NB4 (cell line): ENCODE data around the gene SLC38A10.

ENCODE experiments used
- DNase-seq: peaks from one replicate; pipeline ENCODE4 v3.0.0; 2010; ENCODE audit warnings: low read depth
- H3K4me3 ChIP-seq: one replicate; pipeline ENCODE4 v1.5.1; 2011; ENCODE audit warnings: mild to moderate bottlenecking, low read depth, low read length, moderate library complexity
- MYC ChIP-seq: IDR thresholded peaks from 2 replicates; pipeline ENCODE4 v1.6.1; 2011; ENCODE audit warnings: low read depth, low read length
- POLR2A ChIP-seq: IDR thresholded peaks from 2 replicates; pipeline ENCODE4 v1.6.1; 2011; ENCODE audit warnings: mild to moderate bottlenecking; ENCODE audit not compliant: insufficient read length; ENCODE audit errors: extremely low read depth
- TF ChIP-seq, protein P1 (sequence below): IDR thresholded peaks from one replicate; pipeline ENCODE4 v1.5.1; 2012; ENCODE audit warnings: low read depth, low read length
- TF ChIP-seq, protein P2 (sequence below): IDR thresholded peaks from 2 replicates; pipeline ENCODE4 v1.6.1; 2011; ENCODE audit warnings: low read depth, low read length

The SLC38A10 gene

DNA sequence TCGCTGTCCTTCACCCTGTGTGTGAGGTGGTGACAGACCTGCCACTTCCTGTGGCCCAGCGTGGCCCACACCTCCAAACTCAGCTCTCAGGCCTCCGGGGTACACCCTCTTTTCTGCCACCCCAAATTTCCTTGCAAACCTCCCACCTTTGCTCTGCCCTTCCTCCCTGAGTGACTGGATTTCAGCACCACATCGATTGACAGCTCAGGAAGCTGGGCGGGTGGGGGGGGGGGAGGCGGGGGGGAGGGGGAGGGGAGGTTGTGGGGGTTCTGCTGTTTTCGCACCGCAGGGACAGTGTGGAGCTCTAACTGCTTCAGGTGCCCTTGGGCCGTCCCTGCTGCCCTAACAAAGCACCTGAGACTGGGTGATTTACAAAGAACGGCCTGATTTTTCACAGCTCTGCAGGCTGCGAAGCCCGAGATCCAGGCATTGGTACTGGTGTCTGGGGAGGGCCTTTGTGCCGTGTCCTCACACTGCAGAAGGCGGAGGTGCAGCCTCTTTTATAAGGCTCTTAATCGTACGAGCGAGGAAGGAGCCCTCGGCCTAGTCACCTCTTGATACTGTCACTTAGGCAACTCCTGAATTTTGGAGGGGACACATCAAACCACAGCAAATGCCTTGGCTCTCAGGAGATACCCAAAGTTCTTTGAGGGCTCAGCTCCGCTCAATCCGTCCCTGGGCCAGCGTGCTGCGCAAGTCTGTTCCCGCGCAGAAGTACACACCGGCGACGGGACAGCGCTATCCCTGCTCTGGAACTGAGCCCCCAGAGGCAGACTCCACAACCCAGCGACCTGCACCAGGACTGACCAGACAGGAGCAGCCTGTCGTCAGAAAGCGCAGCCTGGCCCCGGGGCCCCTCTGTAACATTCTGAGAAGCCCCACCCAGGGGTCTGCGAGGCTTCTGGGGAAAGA is 52.4 kb downstream of the SLC38A10 start:
- peak; percentile 18 for DNase-seq
- no peak overlapping the region for H3K4me3 ChIP-seq
- TF ChIP-seq, protein P1, sequence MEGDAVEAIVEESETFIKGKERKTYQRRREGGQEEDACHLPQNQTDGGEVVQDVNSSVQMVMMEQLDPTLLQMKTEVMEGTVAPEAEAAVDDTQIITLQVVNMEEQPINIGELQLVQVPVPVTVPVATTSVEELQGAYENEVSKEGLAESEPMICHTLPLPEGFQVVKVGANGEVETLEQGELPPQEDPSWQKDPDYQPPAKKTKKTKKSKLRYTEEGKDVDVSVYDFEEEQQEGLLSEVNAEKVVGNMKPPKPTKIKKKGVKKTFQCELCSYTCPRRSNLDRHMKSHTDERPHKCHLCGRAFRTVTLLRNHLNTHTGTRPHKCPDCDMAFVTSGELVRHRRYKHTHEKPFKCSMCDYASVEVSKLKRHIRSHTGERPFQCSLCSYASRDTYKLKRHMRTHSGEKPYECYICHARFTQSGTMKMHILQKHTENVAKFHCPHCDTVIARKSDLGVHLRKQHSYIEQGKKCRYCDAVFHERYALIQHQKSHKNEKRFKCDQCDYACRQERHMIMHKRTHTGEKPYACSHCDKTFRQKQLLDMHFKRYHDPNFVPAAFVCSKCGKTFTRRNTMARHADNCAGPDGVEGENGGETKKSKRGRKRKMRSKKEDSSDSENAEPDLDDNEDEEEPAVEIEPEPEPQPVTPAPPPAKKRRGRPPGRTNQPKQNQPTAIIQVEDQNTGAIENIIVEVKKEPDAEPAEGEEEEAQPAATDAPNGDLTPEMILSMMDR = no peak
- TF ChIP-seq POLR2A = no peak
- TF ChIP-seq, protein P2, sequence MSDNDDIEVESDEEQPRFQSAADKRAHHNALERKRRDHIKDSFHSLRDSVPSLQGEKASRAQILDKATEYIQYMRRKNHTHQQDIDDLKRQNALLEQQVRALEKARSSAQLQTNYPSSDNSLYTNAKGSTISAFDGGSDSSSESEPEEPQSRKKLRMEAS = no peak

DNA sequence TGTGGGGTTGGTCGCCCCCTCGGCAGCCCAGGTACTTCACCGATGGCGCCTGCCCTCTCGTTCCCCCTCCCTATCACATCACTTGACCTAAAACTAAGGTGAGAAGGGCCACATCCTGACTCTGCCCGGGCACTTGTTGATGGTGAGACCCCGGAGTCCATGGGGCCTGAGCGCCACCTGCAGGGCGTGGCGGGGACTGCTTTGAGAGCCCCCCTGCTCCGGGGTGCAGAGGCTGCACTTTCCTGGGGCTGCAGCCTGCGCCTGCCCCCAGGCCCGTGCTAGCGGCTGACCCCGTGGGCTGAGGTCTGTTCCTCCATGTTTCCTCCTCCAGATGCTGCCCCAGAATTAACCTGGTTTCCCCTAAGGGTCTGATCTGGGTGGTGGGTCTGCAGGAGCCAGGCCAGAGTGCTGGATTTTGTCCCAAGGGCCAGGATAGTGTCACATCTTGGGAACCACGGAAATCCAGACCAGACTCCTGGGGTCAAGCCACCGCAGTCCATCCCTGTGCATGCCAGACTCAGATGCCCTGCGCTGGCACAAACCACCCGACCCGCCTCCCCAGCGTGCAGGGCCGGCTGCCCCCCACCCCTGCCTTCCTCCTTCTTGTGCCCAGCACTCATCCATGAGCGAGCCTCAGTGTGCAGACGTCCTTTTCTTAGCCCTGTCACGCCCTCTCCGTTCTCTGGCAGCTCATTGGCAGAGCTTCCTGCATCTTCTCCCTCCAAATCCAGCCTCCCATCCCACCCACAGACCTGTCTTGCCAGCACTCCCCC is 53.3 kb downstream of the SLC38A10 start:
- TF ChIP-seq, protein P2 = no peak
- TF ChIP-seq MYC (no peak), POLR2A (no peak)
- TF ChIP-seq, protein P1 = peak; percentile 80
- H3K4me3 ChIP-seq = no peak overlapping the region
- DNase-seq = peak; percentile 73

DNA sequence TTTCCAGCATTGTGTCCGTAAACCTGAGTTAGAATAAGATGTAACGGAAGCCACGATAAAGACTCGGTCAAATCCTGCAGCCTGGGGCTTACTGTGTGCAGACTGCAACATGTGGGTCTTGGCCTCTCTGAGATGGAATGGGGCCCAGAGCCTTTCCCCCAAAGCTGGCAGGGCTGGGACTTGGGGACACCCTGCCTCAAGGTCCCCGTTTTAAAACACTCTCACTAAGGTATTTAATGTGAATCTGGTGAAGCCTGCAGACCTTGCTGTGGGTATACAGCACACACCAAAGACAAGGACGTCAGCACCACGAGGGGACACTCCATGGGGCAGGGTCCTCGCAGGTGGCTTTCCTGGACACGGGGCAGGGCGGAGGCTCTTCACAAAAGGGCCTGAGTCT is 53.9 kb downstream of the SLC38A10 start:
- DNase-seq = no peak
- TF ChIP-seq, protein P1 = no peak
- TF ChIP-seq MYC (no peak), POLR2A (no peak)
- TF ChIP-seq, protein P2 = no peak
- H3K4me3 ChIP-seq = peak overlapping the region; percentile 16

DNA sequence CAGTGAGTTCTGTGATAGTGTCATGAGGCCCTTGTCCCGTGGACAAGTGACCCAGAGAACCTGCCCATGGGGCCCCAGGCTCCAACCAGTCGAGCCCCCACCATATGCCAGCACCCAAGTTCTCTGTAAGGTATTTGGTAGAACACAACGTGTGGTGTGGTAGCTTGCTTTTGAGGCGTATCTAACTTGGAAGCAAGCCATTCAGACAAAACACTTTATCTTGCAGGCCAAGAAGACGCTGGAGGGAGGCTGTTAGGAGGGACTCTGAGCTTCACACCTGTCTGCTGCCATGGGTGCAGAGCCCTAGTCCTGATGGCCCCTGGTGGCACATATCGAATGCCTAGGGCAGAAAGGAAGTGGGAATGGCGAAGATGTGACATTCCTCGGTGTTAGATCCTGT is 54.3 kb downstream of the SLC38A10 start:
- peak overlapping the region; percentile 16 for H3K4me3 ChIP-seq
- no peak for DNase-seq
- TF ChIP-seq POLR2A (no peak), MYC (no peak)
- TF ChIP-seq, protein P2 = no peak
- TF ChIP-seq, protein P1 = no peak

DNA sequence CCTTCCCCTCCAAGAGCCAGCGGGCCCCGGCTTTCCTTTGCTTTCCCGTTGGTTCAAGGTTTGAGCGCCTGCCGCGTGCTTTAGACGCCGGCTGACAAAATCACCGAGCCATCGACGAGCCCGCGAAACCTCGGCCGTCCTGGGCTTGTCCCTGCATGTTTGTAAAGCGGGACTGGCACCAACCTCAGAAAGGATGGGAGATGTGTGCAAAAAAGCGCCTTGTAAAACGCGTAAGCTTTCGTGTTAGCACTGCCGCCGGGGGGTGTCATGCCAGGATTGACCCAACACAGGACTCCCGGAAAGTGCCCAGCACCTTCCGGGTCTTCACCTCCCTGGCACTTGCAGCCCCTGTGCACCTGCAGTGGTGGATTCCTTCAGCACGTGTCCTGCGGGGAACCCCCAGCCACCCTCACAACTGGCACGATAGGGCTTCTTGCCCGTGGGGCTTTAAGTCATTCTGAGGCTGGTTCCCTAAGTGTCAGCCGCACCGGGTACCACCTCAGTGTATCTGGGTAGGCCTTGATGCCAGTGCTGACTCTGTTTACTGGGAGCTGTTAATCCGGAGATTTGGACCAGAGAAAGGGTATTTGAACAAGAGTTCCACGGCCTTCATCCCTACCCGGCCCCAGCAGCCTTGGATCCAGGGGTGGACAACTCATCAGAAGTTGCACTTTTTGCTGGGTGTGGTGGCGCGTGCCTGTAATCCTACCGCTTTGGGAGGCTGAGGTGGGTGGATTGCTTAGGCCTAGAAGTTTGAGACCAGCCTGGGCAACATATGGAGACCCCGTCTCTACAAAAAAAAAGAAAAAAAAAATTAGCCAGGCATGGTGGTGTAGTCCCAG is 55.2 kb downstream of the SLC38A10 start:
- DNase-seq = peak; percentile 63
- H3K4me3 ChIP-seq = peak overlapping the region; percentile 87
- TF ChIP-seq, protein P1 = no peak
- TF ChIP-seq POLR2A = no peak
- peak; percentile 25; the same call in 1 of the 2 replicates for TF ChIP-seq MYC
- TF ChIP-seq, protein P2 = peak; percentile 48; the same call in 1 of the 2 replicates
